H1 (cell line): ENCODE measurements around the gene LRRC61. TPM values are rescaled to one million over a fixed set of nuclear protein-coding genes. Genes with fewer than 3 reads are reported as not detected.

Experiments used
- CTCF ChIA-PET: fragments of 300-600 bp; sonication (Branson Sonifier 250); formaldehyde crosslinking; loops from one replicate; lab custom pipeline; 2021; ENCODE audit not compliant: partially characterized antibody; lab: Charles Lee
- POLR2A ChIA-PET: fragments of 300-600 bp; sonication (Branson Sonifier 250); formaldehyde crosslinking; loops from one replicate; lab custom pipeline; 2021; ENCODE audit warnings: inconsistent platforms; ENCODE audit not compliant: partially characterized antibody; lab: Charles Lee
- DNase-seq, 2 experiments: peaks; one replicate each; pipeline versions ENCODE4 v3.0.0 to v3.0.0-alpha.2; 2010 to 2022; ENCODE audit warnings: low spot score in 2 of 2, low read depth in 1 of 2, mixed read lengths in 1 of 2
- FAIRE-seq: peaks from 2 replicates; lab custom pipeline; 2011; peaks lifted over from hg19 to GRCh38; lab: Jason Lieb, UNC
- H2AFZ ChIP-seq: 2 replicates; pipeline ENCODE4 v1.8.1; 2012; ENCODE audit warnings: low read length, inconsistent platforms
- H2AK5ac ChIP-seq: 2 replicates; pipeline ENCODE4 v1.6.1; 2013; ENCODE audit warnings: low read depth, low read length
- H2BK120ac ChIP-seq: replicated peaks from 2 replicates; pipeline ENCODE3; 2013; ENCODE audit warnings: low read depth, low read length, inconsistent platforms
- H2BK12ac ChIP-seq: 2 replicates; pipeline ENCODE4 v1.6.1; 2013; ENCODE audit warnings: low read depth, low read length
- H2BK15ac ChIP-seq: 2 replicates; pipeline ENCODE4 v1.6.1; 2013; ENCODE audit warnings: low read length
- H2BK20ac ChIP-seq: 2 replicates; pipeline ENCODE4 v1.6.1; 2013; ENCODE audit warnings: low read length
- H2BK5ac ChIP-seq: 2 replicates; pipeline ENCODE4 v1.6.1; 2013; ENCODE audit warnings: low read depth, low read length
- H3K14ac ChIP-seq: 2 replicates; pipeline ENCODE4 v1.6.1; 2013; ENCODE audit warnings: inconsistent platforms; ENCODE audit not compliant: insufficient read length
- H3K18ac ChIP-seq: 2 replicates; pipeline ENCODE4 v1.6.1; 2013; ENCODE audit warnings: low read length; ENCODE audit errors: extremely low read depth
- H3K23ac ChIP-seq: 2 replicates; pipeline ENCODE4 v1.6.1; 2013; ENCODE audit warnings: inconsistent platforms; ENCODE audit not compliant: insufficient read length
- H3K23me2 ChIP-seq: 2 replicates; pipeline ENCODE4 v1.6.1; 2013; ENCODE audit warnings: low read depth, low read length
- H3K27ac ChIP-seq: 2 replicates; pipeline ENCODE4 v1.6.1; 2011; ENCODE audit warnings: low read depth, low read length, inconsistent platforms
- H3K27me3 ChIP-seq, 4 experiments: replicated peaks in 1 of 4; 1 replicate in 1 of 4; 2 replicates in 3 of 4; pipeline versions ENCODE4 v1.6.1 to v1.8.1; 2011 to 2013; ENCODE audit warnings: low read length in 3 of 4, mild to moderate bottlenecking in 3 of 4, inconsistent platforms in 2 of 4, mixed read lengths in 2 of 4, moderate library complexity in 1 of 4; ENCODE audit not compliant: control insufficient read depth in 3 of 4, insufficient read depth in 3 of 4; ENCODE audit errors: extremely low read depth in 1 of 4
- H3K36me3 ChIP-seq, 4 experiments: 2 replicates each; pipeline versions ENCODE4 v1.6.1 to v1.8.1; 2011 to 2013; ENCODE audit warnings: mild to moderate bottlenecking in 4 of 4, low read length in 3 of 4, moderate library complexity in 2 of 4, control low read depth in 1 of 4, inconsistent platforms in 1 of 4; ENCODE audit not compliant: insufficient read depth in 4 of 4, control insufficient read depth in 2 of 4
- H3K4ac ChIP-seq: replicated peaks from 2 replicates; pipeline ENCODE3; 2013; ENCODE audit warnings: low read length, low read depth, mixed read lengths, inconsistent platforms; ENCODE audit not compliant: insufficient read length
- H3K4me1 ChIP-seq, 4 experiments: replicated peaks in 1 of 4; 1 replicate in 1 of 4; 2 replicates in 3 of 4; pipeline versions ENCODE4 v1.6.1 to v1.8.1; 2011 to 2013; ENCODE audit warnings: low read length in 3 of 4, inconsistent platforms in 2 of 4, mixed read lengths in 1 of 4; ENCODE audit not compliant: insufficient read depth in 4 of 4, control insufficient read depth in 3 of 4
- H3K4me2 ChIP-seq, 2 experiments: 2 replicates each; pipeline versions ENCODE4 v1.6.1 to v1.8.1; 2011 to 2013; ENCODE audit warnings: low read depth in 2 of 2, low read length in 2 of 2, control low read depth in 1 of 2, inconsistent platforms in 1 of 2, mild to moderate bottlenecking in 1 of 2; ENCODE audit not compliant: insufficient read depth in 1 of 2
- H3K4me3 ChIP-seq, 4 experiments: fragments of 200-600, 300-600 bp in 1 of 4; sonication (generic), shearing (Covaris generic), sonication (Bioruptor Twin) in 1 of 4; 2 replicates each; pipeline versions ENCODE4 v1.5.1 to v1.8.1; 2011 to 2016; ENCODE audit warnings: low read length in 4 of 4, low read depth in 3 of 4, control low read depth in 2 of 4, inconsistent platforms in 2 of 4, mild to moderate bottlenecking in 2 of 4, mixed read lengths in 1 of 4, moderate library complexity in 1 of 4; ENCODE audit not compliant: insufficient read depth in 2 of 4; ENCODE audit errors: extremely low read depth in 1 of 4
- H3K56ac ChIP-seq: replicated peaks from 2 replicates; pipeline ENCODE3; 2013; ENCODE audit warnings: low read depth, mild to moderate bottlenecking, mixed read lengths, low read length, inconsistent platforms; ENCODE audit not compliant: insufficient read length
- H3K79me1 ChIP-seq: 2 replicates; pipeline ENCODE4 v1.6.1; 2013; ENCODE audit warnings: low read depth, low read length, control low read depth
- H3K79me2 ChIP-seq, 2 experiments: 2 replicates each; pipeline versions ENCODE4 v1.6.1 to v1.8.1; 2012 to 2013; ENCODE audit warnings: low read length in 2 of 2, mild to moderate bottlenecking in 2 of 2, inconsistent platforms in 1 of 2; ENCODE audit not compliant: insufficient read depth in 2 of 2, control insufficient read depth in 1 of 2
- H3K9ac ChIP-seq, 4 experiments: replicated peaks in 1 of 4; 1 replicate in 1 of 4; 2 replicates in 3 of 4; pipeline versions ENCODE4 v1.6.1 to v1.8.1; 2011 to 2013; ENCODE audit warnings: low read depth in 3 of 4, low read length in 3 of 4, control low read depth in 2 of 4, mild to moderate bottlenecking in 2 of 4, moderate library complexity in 2 of 4, inconsistent platforms in 1 of 4; ENCODE audit errors: extremely low read depth in 1 of 4
- H3K9me3 ChIP-seq, 2 experiments: 2 replicates each; pipeline versions ENCODE4 v1.6.1 to v1.8.1; 2012 to 2013; ENCODE audit warnings: mild to moderate bottlenecking in 2 of 2, moderate library complexity in 2 of 2, control low read depth in 1 of 2, inconsistent platforms in 1 of 2, low read depth in 1 of 2, low read length in 1 of 2, mixed read lengths in 1 of 2; ENCODE audit not compliant: insufficient read depth in 2 of 2
- H4K20me1 ChIP-seq, 2 experiments: replicated peaks in 1 of 2; 2 replicates each; pipeline versions ENCODE3 to v1.8.1; 2011 to 2013; ENCODE audit warnings: inconsistent platforms in 2 of 2, low read length in 2 of 2, mild to moderate bottlenecking in 1 of 2; ENCODE audit not compliant: insufficient read depth in 2 of 2, control insufficient read depth in 1 of 2
- H4K5ac ChIP-seq: 2 replicates; pipeline ENCODE4 v1.6.1; 2013; ENCODE audit warnings: low read length, low read depth, mixed read lengths, inconsistent platforms; ENCODE audit not compliant: insufficient read length
- H4K8ac ChIP-seq: 2 replicates; pipeline ENCODE4 v1.8.0; 2013; ENCODE audit warnings: mild to moderate bottlenecking, moderate library complexity, low read length, inconsistent platforms; ENCODE audit not compliant: insufficient read depth; ENCODE audit errors: extremely low read depth
- H4K91ac ChIP-seq: replicated peaks from 2 replicates; pipeline ENCODE3; 2013; ENCODE audit warnings: low read length, mixed read lengths, inconsistent platforms; ENCODE audit not compliant: insufficient read length
- BACH1 ChIP-seq: IDR thresholded peaks from 2 replicates; pipeline ENCODE4 v1.6.1; 2012; ENCODE audit warnings: low read length, improper control_type of control experiment
- GABPA ChIP-seq: IDR thresholded peaks from 2 replicates; pipeline ENCODE4 v1.6.1; 2011; ENCODE audit warnings: mild to moderate bottlenecking, low read length, moderate library complexity, borderline replicate concordance; ENCODE audit not compliant: insufficient read depth
- JUN ChIP-seq: IDR thresholded peaks from 2 replicates; pipeline ENCODE4 v1.6.1; 2011; ENCODE audit warnings: low read depth, mild to moderate bottlenecking, improper control_type of control experiment, low read length
- RFX5 ChIP-seq: IDR thresholded peaks from 2 replicates; pipeline ENCODE4 v1.6.1; 2011; ENCODE audit warnings: low read depth, low read length, improper control_type of control experiment, borderline replicate concordance
- SIN3A ChIP-seq, 2 experiments: IDR thresholded peaks in 1 of 2; conservative IDR thresholded peaks in 1 of 2; 2 replicates each; pipeline ENCODE4 v1.6.1; 2011 to 2012; ENCODE audit warnings: low read length in 2 of 2, improper control_type of control experiment in 1 of 2, low read depth in 1 of 2, mild to moderate bottlenecking in 1 of 2
- SIX5 ChIP-seq: IDR thresholded peaks from 2 replicates; pipeline ENCODE4 v1.6.1; 2011; ENCODE audit warnings: mild to moderate bottlenecking, low read depth, low read length
- TAF7 ChIP-seq: optimal IDR thresholded peaks from 2 replicates; pipeline ENCODE3; 2011; ENCODE audit warnings: low read depth, mild to moderate bottlenecking, inconsistent platforms, low read length, moderate library complexity, borderline replicate concordance
- WGBS, 2 experiments: shearing (Covaris generic) in 1 of 2; methylation state at CpG; one replicate each; pipeline versions ENCODE4 v1.1.6 to v1.1.7; 2013 to 2015; ENCODE audit warnings: low lambda C conversion rate in 2 of 2, mixed read lengths in 2 of 2, inconsistent platforms in 1 of 2, low coverage in 1 of 2, missing lambda C conversion rate in 1 of 2; ENCODE audit not compliant: insufficient replicate concordance in 2 of 2, insufficient coverage in 1 of 2, insufficient read length in 1 of 2; ENCODE audit errors: extremely low coverage in 1 of 2, missing lambda C conversion rate in 1 of 2; 5-methylcytosine and 5-hydroxymethylcytosine counted together
- polyA plus RNA-seq, 7 experiments: library from polyadenylated mRNA; depleted of rRNA in 3 of 7; stranded (reverse) in 5 of 7; unstranded in 2 of 7; fragments of >200 nt in 5 of 7; fragments of 200-250 nt in 2 of 7; gene quantifications; 1 replicate in 5 of 7; 2 replicates in 1 of 7; 4 replicates in 1 of 7; pipeline versions ENCODE4 v1.2.1 to v1.2.3, GENCODE V29; 2011 to 2013; ENCODE audit warnings: missing spikeins in 2 of 7, mixed read lengths in 2 of 7
- total RNA-seq: library from RNA; stranded (reverse); fragmentation: NEBNext Ultra II Directional; extraction: Animal tissue kit (Norgen Biotek cat#: 25700); gene quantifications from 2 replicates; pipeline ENCODE4 v1.2.1, GENCODE V29; 2021
- TF ChIP-seq, protein P1 (sequence below): IDR thresholded peaks from 2 replicates; pipeline ENCODE4 v1.6.1; 2012; ENCODE audit warnings: low read length, inconsistent platforms
- TF ChIP-seq, protein P2 (sequence below): IDR thresholded peaks from 2 replicates; pipeline ENCODE4 v1.6.1; 2012; ENCODE audit warnings: inconsistent platforms
- TF ChIP-seq, protein P3 (sequence below): IDR thresholded peaks from 2 replicates; pipeline ENCODE4 v1.6.1; 2011; ENCODE audit warnings: low read depth, mild to moderate bottlenecking, low read length; ENCODE audit not compliant: insufficient read depth

LRRC61 gene
- total and polyA plus RNA-seq, 2 of the 8 experiments (the other 6 are each of a cell fraction or from before 2014, with no cell fraction given), result 0.73 to 44.8 TPM

DNA sequence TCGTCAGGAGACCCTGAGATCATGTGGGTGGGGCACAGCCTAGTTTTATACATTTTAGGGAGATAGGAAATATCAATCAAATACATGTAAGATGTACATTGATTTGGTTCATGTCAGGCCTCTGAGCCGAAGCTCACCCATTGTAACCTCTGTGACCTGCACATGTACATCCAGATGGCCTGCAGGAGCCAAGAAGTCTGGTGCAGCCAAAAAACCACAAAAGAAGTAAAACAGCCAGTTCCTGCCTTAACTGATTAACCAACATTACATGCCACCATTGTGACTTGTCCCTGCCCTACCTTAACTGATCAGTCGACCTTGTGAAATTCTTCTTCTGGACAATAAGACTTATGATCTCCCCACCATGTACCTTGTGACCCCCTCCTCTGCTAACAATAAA lies 16.0 kb upstream of the LRRC61 start:
- no peak overlapping the region for H4K8ac ChIP-seq
- H3K9ac ChIP-seq, result no peak overlapping the region
- H3K56ac ChIP-seq, result no peak overlapping the region
- no peak overlapping the region for H2BK12ac ChIP-seq
- H3K4me2 ChIP-seq, result no peak overlapping the region
- no peak overlapping the region for H3K23ac ChIP-seq
- H4K91ac ChIP-seq, result no peak overlapping the region
- H2AK5ac ChIP-seq, result no peak overlapping the region
- no peak overlapping the region for H2BK120ac ChIP-seq
- ChIA-PET POLR2A (no interaction called here), CTCF (interaction anchor here (1.0 to 1.3 kb wide), 2 partner anchors 46 to 142 kb away, joined by 3 to 4 read pairs; no protein-coding TSS in a partner anchor)
- H3K79me1 ChIP-seq, result no peaks in the 10 kb centered on the region
- H3K14ac ChIP-seq, result no peak overlapping the region
- H3K9me3 ChIP-seq, result 0 out of 4 replicates have a peak, but pooled peaks cover 0 to 4% of the 10 kb centered on the region in 2 experiments
- H3K27ac ChIP-seq, result no peak overlapping the region
- H4K20me1 ChIP-seq, result no peaks in the 10 kb centered on the region
- no peak overlapping the region for H2BK15ac ChIP-seq
- no peaks in the 10 kb centered on the region for H3K79me2 ChIP-seq
- no peak overlapping the region for H2BK20ac ChIP-seq
- H3K23me2 ChIP-seq, result no peaks in the 10 kb centered on the region
- FAIRE-seq, result no peak
- WGBS, 2 experiments, result 90% methylated on average over 3 of the region's 3 CpGs; no CpG with 5 or more reads in 1 of the 2 experiments
- H3K4me1 ChIP-seq, result peaks cover 0 to 6% (median 2%) of the 10 kb centered on the region in 4 experiments; a peak in 3 of 7 replicates
- no peak overlapping the region for H3K4me3 ChIP-seq
- H3K4ac ChIP-seq, result no peak overlapping the region
- peaks cover 0 to 6% (median 0%) of the 10 kb centered on the region in 4 experiments; a peak in 2 of 7 replicates for H3K27me3 ChIP-seq
- no peak for DNase-seq
- H3K36me3 ChIP-seq, result no peaks in the 10 kb centered on the region
- no peak overlapping the region for H3K18ac ChIP-seq
- no peak overlapping the region for H4K5ac ChIP-seq
- H2AFZ ChIP-seq, result no peak overlapping the region
- no peak overlapping the region for H2BK5ac ChIP-seq
- TF ChIP-seq, protein P1, sequence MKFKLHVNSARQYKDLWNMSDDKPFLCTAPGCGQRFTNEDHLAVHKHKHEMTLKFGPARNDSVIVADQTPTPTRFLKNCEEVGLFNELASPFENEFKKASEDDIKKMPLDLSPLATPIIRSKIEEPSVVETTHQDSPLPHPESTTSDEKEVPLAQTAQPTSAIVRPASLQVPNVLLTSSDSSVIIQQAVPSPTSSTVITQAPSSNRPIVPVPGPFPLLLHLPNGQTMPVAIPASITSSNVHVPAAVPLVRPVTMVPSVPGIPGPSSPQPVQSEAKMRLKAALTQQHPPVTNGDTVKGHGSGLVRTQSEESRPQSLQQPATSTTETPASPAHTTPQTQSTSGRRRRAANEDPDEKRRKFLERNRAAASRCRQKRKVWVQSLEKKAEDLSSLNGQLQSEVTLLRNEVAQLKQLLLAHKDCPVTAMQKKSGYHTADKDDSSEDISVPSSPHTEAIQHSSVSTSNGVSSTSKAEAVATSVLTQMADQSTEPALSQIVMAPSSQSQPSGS, result no peak
- TF ChIP-seq BACH1 (no peak), TAF7 (no peak), SIX5 (no peak), GABPA (no peak), SIN3A (conservative IDR thresholded peaks at IDR 0.05 in 1 of 2, IDR thresholded peaks at IDR 0.05 in 1 of 2; ENCODE audit: low read depth in 1 of 2, low read length in 2 of 2) (no peak), JUN (no peak), RFX5 (no peak)
- TF ChIP-seq, protein P2, sequence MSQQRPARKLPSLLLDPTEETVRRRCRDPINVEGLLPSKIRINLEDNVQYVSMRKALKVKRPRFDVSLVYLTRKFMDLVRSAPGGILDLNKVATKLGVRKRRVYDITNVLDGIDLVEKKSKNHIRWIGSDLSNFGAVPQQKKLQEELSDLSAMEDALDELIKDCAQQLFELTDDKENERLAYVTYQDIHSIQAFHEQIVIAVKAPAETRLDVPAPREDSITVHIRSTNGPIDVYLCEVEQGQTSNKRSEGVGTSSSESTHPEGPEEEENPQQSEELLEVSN, result no peak
- TF ChIP-seq, protein P3, sequence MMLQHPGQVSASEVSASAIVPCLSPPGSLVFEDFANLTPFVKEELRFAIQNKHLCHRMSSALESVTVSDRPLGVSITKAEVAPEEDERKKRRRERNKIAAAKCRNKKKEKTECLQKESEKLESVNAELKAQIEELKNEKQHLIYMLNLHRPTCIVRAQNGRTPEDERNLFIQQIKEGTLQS, result no peak
